GM12872 (cell line): ENCODE measurements around the gene SYT7.

Source experiments
- TF ChIP-seq, protein P1 (sequence below): IDR thresholded peaks from 3 replicates; pipeline ENCODE4 v1.5.1; 2011; ENCODE audit warnings: low read depth, mild to moderate bottlenecking, low read length, moderate library complexity; ENCODE audit not compliant: insufficient read depth

SYT7 gene

DNA sequence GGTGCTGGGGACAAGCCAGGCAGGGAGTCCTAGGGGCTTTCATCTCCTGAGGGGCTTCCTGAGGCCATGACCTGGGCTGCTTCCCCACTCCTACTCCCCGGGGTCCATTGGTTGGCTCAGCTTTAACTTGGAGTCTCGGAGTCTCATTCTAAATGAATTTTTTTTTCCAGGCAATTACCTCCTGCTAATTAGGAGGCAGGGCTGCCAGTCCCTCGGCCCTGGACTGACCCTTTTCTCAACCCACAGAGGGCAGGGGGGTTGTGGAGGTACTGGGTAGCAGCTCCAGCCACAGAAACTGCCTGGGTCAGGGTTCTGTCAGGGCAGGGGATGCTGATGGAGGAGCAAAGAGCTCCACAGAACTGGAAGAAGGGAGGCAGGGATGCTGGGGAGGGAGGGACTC lies 11.9 kb downstream of the SYT7 start:
- TF ChIP-seq, protein P1, sequence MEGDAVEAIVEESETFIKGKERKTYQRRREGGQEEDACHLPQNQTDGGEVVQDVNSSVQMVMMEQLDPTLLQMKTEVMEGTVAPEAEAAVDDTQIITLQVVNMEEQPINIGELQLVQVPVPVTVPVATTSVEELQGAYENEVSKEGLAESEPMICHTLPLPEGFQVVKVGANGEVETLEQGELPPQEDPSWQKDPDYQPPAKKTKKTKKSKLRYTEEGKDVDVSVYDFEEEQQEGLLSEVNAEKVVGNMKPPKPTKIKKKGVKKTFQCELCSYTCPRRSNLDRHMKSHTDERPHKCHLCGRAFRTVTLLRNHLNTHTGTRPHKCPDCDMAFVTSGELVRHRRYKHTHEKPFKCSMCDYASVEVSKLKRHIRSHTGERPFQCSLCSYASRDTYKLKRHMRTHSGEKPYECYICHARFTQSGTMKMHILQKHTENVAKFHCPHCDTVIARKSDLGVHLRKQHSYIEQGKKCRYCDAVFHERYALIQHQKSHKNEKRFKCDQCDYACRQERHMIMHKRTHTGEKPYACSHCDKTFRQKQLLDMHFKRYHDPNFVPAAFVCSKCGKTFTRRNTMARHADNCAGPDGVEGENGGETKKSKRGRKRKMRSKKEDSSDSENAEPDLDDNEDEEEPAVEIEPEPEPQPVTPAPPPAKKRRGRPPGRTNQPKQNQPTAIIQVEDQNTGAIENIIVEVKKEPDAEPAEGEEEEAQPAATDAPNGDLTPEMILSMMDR: no peak

DNA sequence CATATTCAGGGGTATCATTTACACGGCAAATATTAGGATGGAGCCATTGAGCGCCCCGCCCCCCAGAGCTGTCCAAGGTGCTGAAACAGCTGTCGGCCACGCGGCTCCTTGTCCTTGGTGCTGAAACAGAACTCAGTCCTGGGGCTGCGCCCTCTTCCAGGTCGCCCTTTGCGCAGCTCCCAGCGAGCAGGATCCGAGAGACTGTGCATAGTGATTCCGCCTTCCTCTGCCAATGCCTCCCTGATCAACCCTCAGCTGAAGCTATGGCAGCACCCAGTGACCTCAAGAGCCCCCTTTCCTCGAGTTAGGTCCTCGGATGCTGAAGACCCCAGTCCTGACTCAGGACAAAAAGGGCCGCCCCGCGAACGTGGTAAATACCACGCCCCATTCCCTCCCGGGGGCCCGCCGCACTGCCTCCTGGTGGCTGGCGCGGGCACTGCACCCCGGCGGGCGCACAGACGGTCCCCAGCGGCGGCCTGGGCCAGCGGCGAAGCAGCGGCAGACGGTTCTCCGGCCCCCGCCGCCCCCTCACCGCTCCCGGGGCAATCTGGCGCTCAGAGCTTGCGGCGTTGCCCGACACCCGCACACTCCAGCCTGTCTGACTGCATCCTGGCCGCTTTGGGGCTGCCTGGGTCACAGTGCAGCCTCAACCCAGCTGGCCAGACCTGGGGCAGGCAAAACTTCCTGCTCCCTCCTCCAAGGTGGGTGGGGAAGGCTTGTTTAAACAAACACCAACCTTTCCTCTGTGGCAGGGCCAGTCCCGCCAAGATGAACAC lies 13.4 kb downstream of the SYT7 start:
- TF ChIP-seq, protein P1: peak; percentile 44; the same call in 1 of the 3 replicates

DNA sequence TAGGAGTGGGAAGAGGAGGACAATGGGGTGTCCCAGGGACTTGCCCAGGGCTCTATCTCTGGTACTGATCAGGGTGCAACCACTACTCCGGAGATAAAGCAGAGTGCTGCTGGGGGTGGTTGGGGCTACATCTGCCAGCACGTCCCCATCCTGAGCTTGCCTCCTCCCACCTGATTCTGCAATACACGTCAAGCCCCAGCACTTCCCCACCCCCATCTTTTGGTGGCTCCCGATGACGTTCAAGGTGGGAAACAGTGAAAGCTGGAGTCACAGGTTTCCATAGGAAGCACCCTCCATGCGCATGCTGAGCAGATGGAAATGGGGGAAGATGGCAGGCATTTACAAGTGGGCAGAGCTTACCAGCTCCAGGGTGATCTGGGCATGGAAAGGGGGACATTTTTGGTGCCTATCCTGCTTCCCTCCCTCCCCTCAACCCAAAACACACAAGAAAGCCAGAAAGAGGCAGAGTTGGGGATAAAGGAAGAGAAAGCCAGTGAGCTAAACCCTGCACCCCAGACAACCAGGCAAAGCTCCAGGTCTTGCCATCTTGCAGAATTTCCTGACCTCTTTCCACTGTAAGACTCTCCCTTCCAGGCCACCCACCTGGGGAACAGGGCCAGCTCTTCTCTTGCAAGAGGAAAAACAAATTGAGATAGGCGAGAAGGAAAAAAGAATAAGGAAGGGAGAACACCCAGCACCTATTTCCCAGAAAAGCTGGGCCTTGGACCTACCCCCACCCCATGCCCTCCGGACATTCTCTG lies 15.8 kb downstream of the SYT7 start:
- TF ChIP-seq, protein P1: no peak

DNA sequence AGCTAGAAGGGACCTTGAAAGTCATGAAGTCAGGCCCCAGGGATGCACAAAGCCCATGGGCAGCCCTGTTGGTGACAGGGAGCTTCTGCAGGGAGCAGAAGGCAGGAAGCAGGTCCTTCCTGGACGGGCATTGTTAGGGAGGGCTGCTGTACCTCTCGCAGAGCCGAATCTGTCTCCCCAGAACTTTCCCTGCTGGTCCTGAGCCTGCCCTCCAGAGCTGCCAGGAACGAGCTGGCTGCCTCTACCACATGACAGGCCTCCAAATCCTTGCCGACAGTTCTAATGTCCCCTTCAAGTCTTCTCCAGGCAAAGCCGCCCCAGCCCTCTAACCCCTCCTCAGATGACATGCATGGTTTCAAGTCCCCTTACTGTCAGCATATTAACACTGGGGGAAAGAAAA lies 20.1 kb downstream of the SYT7 start:
- TF ChIP-seq, protein P1: no peak

DNA sequence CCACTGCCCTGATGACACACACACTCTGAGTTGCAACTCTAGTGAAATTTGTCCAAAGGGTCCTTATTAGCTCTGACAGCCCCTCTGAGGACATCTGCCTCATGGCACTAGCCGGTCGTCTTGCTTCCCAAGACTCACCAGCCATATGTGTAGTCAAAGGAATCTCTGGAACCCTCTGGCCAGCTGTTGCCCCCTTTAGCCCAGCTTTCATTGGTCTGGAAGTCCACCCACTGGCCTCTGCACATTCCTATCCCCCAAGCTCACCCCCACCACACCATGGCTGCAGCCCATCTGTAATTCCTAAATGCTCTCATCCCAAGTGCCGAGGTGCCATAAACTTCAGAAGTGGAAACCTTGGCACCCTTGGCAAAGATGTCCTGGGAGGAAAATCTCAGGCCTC lies 24.3 kb downstream of the SYT7 start:
- TF ChIP-seq, protein P1: no peak

DNA sequence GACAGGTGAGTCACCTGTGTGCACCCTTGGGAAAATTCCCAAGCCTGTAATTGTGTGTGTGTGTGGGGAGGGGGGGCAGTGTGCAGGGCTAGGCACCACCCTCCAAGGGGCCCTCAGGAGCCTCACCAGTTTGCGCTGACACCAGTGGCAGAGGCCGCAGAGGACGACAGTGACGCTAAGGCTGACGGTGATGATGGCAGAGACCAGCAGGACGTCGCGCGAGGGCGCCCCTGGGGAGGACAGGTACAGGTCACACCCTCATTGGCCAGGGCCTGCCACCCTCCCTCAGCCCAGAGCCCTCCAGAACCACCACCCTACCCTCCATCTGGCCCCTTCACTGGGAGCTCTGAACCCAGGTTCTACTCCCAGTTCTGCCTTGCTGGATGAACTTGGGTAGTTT lies 24.9 kb downstream of the SYT7 start:
- TF ChIP-seq, protein P1: no peak

DNA sequence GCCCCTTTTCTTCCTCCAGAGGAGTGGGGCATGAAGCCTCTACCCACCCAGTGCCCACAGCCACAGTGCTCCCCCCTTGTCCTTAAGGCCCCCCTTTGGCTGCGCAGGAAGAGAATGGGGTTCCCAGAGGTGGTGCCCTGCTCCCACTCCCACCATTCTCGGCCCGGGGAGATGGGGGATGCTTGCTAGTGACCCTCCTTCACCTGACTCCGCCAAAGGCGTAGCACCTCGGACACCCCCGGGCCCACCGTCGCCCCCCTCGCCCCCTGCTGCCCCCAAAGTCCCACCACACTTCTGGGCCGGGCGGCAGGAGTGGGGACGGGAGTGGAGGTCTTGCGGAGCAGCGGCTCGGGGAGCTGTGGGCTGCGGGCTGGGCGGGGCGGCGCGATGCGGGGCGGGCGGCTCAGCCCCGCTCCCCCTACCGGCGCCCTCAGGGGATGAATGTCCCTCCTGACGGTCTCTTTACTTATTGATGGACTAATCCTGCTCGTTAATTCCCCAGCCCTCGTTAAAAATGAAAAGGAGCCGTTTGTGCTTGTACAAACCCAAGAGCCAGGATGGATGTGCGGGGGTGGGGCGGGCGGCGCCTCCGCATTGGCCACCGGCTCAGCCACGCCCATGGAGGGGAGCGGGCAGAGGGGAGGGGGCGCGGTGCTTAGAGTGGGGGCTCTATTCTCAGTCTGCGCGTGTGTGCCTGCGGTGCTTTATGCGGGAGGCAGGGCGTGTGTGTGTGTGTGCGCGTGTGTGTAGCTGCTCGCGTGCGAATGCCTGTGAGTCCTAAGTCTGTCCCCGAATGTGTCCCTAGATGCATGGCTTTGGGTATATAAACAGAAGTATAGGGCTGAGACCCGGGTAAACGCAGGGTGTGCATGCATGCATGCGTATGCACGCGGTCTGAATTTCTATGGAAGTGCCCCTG lies 25.6 kb downstream of the SYT7 start:
- TF ChIP-seq, protein P1: no peak
